Neural crest cell (in vitro differentiated cells): ENCODE measurements around the gene DCX. TPM values are rescaled to one million over a fixed set of nuclear protein-coding genes. Genes with fewer than 3 reads are reported as not detected.

ENCODE experiments used
- DNase-seq: peaks from one replicate; pipeline ENCODE4 v3.0.0; 2021; ENCODE audit warnings: low read depth, mixed read lengths, low spot score
- H3K27ac Mint-ChIP-seq: one replicate; pipeline ENCODE4 v1.8.0; 2021; ENCODE audit warnings: mild to moderate bottlenecking, mixed read lengths; ENCODE audit not compliant: unreplicated experiment
- H3K27me3 Mint-ChIP-seq: 2 replicates; pipeline ENCODE4 v1.8.0; 2021; ENCODE audit warnings: low read depth, mild to moderate bottlenecking, mixed read lengths
- H3K36me3 Mint-ChIP-seq: 2 replicates; pipeline ENCODE4 v1.8.0; 2021; ENCODE audit warnings: low read depth, mild to moderate bottlenecking, mixed read lengths
- H3K4me1 Mint-ChIP-seq: 2 replicates; pipeline ENCODE4 v1.8.0; 2021; ENCODE audit warnings: mixed read lengths
- H3K4me3 Mint-ChIP-seq: one replicate; pipeline ENCODE4 v1.8.0; 2021; ENCODE audit warnings: mild to moderate bottlenecking, mixed read lengths
- H3K9me3 Mint-ChIP-seq: 2 replicates; pipeline ENCODE4 v1.8.0; 2021; ENCODE audit warnings: mixed read lengths
- total RNA-seq: library from RNA; stranded (reverse); gene quantifications from 2 replicates; pipeline ENCODE4 v1.2.1, GENCODE V29; 2021
- TF ChIP-seq, protein P1 (sequence below): fragments of 200-600 bp; sonication (generic); conservative IDR thresholded peaks from 2 replicates; pipeline ENCODE4 v1.5.0; 2021; ENCODE audit warnings: antibody characterized with exemption, mild to moderate bottlenecking

The DCX gene
- total RNA-seq, 1 donor from 2014 or later: 80.8 TPM

- Mint-ChIP-seq H3K9me3 (peaks cover 5% of the 10 kb centered on the region), H3K36me3 (peaks cover 7% of the 10 kb centered on the region), H3K4me1 (peaks cover 17% of the 10 kb centered on the region), H3K27me3 (no peaks in the 10 kb centered on the region), H3K27ac (no peak overlapping the region), H3K4me3 (no peak overlapping the region)
- TF ChIP-seq, protein P1, sequence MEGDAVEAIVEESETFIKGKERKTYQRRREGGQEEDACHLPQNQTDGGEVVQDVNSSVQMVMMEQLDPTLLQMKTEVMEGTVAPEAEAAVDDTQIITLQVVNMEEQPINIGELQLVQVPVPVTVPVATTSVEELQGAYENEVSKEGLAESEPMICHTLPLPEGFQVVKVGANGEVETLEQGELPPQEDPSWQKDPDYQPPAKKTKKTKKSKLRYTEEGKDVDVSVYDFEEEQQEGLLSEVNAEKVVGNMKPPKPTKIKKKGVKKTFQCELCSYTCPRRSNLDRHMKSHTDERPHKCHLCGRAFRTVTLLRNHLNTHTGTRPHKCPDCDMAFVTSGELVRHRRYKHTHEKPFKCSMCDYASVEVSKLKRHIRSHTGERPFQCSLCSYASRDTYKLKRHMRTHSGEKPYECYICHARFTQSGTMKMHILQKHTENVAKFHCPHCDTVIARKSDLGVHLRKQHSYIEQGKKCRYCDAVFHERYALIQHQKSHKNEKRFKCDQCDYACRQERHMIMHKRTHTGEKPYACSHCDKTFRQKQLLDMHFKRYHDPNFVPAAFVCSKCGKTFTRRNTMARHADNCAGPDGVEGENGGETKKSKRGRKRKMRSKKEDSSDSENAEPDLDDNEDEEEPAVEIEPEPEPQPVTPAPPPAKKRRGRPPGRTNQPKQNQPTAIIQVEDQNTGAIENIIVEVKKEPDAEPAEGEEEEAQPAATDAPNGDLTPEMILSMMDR: no peak
- no peak for DNase-seq
Observed at GRCh38 chrX:111328858-111329257, 83.1 kb downstream of the DCX start.

GRCh38 chrX:111322231-111322855 is 89.6 kb downstream of the DCX start:
- TF ChIP-seq, protein P1: no peak
- Mint-ChIP-seq H3K4me3 (no peak overlapping the region), H3K4me1 (peaks cover 21% of the 10 kb centered on the region), H3K27ac (no peak overlapping the region), H3K9me3 (peaks cover 5% of the 10 kb centered on the region), H3K36me3 (peaks cover 2% of the 10 kb centered on the region), H3K27me3 (no peaks in the 10 kb centered on the region)
- DNase-seq: no peak

- Mint-ChIP-seq H3K27ac (no peak overlapping the region), H3K4me3 (no peak overlapping the region), H3K36me3 (peaks cover 5% of the 10 kb centered on the region), H3K9me3 (peaks cover 7% of the 10 kb centered on the region), H3K4me1 (peaks cover 4% of the 10 kb centered on the region), H3K27me3 (no peaks in the 10 kb centered on the region)
- DNase-seq: no peak
- TF ChIP-seq, protein P1: no peak
Observed at GRCh38 chrX:111319451-111319850, 92.5 kb downstream of the DCX start.

GRCh38 chrX:111318901-111319300 is 93.1 kb downstream of the DCX start:
- no peak overlapping the region for H3K27ac Mint-ChIP-seq
- H3K36me3 Mint-ChIP-seq: peaks cover 9% of the 10 kb centered on the region
- no peak overlapping the region for H3K4me3 Mint-ChIP-seq
- peaks cover 4% of the 10 kb centered on the region for H3K4me1 Mint-ChIP-seq
- DNase-seq: no peak
- peaks cover 10% of the 10 kb centered on the region for H3K9me3 Mint-ChIP-seq
- TF ChIP-seq, protein P1: no peak
- H3K27me3 Mint-ChIP-seq: no peaks in the 10 kb centered on the region

DNA sequence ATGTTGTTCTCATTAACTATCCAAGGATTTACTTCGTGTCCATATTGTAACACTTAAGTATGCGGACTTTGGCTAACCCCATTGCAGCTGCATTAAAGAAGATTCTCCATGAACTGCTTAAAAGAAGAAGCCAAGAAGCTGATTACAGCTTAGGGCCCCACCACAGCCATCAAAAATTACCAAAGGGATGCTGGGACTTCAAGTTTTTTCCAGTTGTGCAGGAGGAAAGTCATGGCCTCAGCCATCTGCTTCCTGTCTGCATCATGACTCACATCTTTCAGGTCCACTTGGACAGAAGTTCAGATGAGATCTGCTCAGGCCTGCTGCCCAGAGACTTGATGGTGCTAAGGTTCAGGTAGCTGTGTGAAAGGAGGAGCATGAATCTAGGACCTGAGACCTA is 102.9 kb downstream of the DCX start:
- no peak overlapping the region for H3K27ac Mint-ChIP-seq
- H3K4me3 Mint-ChIP-seq: no peak overlapping the region
- H3K4me1 Mint-ChIP-seq: peaks cover 30% of the 10 kb centered on the region
- no peak for DNase-seq
- H3K36me3 Mint-ChIP-seq: peaks cover 10% of the 10 kb centered on the region
- peaks cover 2% of the 10 kb centered on the region for H3K9me3 Mint-ChIP-seq
- TF ChIP-seq, protein P1: no peak
- H3K27me3 Mint-ChIP-seq: no peaks in the 10 kb centered on the region
